ENCODE data around the gene MYO1G. TPM values are rescaled to one million over a fixed set of nuclear protein-coding genes. Genes with fewer than 3 reads are reported as not detected.

MYO1G gene
- total and polyA plus RNA-seq, 9 of the 15 experiments (the other 6 are each of a cell fraction or from before 2014, with no cell fraction given): 0.03 to 0.62 (median 0.13) TPM; not detected in 1

DNA sequence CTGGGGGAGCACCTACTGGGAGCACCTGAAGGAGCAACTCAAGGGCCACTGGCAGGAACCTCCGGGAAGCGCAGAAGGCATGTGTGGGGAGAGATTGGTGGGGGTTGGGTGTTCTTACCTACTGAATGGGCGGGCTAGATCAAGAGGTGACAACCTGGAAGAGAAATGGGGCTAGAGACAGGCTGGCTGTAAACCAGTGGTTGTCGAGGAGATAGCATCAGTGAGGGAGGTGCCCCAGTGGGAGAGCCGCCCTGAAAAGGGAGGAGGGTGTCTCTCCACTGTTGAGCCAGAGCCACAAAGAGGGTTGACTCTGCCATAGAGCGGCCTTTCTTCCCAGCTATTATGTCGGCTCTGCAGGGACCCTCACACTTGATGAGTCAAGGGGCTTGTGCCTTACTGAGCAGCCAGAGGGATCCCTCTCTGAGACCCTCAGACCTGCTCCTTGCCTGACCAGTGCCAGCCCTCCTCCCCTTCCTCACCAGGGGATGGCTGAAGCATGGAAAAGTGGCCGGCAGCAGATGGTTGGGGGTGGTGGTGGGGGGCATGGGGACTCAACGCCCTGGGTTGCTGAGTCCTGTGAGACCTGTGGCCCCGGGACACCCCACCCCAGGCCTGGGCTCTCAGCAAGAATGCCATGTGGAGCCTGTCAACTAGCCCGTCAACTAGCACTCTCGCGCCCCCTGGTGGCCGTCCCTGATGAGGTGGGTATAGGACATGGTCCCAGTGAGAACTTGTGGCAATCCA, 57.0 kb downstream of the MYO1G start (continued):
- TF ChIP-seq POLR2B (IDR thresholded peaks at IDR 0.05; ENCODE audit: low read depth, partially characterized antibody) (no peak), ZNF174 (CRISPR knock-in tag; IDR thresholded peaks at IDR 0.05) (no peak), FOXK1 (CRISPR knock-in tag; IDR thresholded peaks at IDR 0.05; ENCODE audit: borderline replicate concordance) (no peak), MCM3 (IDR thresholded peaks at IDR 0.05) (no peak), EP400 (IDR thresholded peaks at IDR 0.05) (peak; percentile 52), ZNF23 (CRISPR knock-in tag; IDR thresholded peaks at IDR 0.05) (no peak), ZNF239 (CRISPR knock-in tag; IDR thresholded peaks at IDR 0.05) (no peak), POLR2G (IDR thresholded peaks at IDR 0.05; ENCODE audit: low read depth, low read length) (peak; percentile 58), ZNF263 (CRISPR knock-in tag; IDR thresholded peaks at IDR 0.05; ENCODE audit: borderline replicate concordance) (peak; percentile 99), ZNF668 (CRISPR knock-in tag; IDR thresholded peaks at IDR 0.05) (no peak), SRF (CRISPR knock-in tag; IDR thresholded peaks at IDR 0.05) (0 out of 4 replicates have a peak, but pooled peaks of 1 of the 2 experiments have one; percentile 24), SIN3A (IDR thresholded peaks at IDR 0.05; ENCODE audit: borderline replicate concordance in 2 of 2, control insufficient read depth in 1 of 2, low read depth in 2 of 2, low read length in 2 of 2) (peak in 1 of 2 experiments; percentile 53; a peak in 1 of 4 replicates), SMARCB1 (IDR thresholded peaks at IDR 0.05; ENCODE audit: insufficient read length, low read depth) (no peak), POLR3A (IDR thresholded peaks at IDR 0.05; ENCODE audit: borderline replicate concordance, extremely low read depth, insufficient read depth, insufficient read length) (no peak), NR2C1 (IDR thresholded peaks at IDR 0.05) (peak; percentile 40; the same call in 1 of the 2 replicates), NR2C1 (tag; IDR thresholded peaks at IDR 0.05) (no peak), ADNP (tag; IDR thresholded peaks at IDR 0.05) (0 out of 2 replicates have a peak, but pooled peaks have one; percentile 18), TBP (optimal IDR thresholded peaks at IDR 0.05; ENCODE audit: low read depth, low read length) (peak; percentile 30)
- TF ChIP-seq, protein P1, sequence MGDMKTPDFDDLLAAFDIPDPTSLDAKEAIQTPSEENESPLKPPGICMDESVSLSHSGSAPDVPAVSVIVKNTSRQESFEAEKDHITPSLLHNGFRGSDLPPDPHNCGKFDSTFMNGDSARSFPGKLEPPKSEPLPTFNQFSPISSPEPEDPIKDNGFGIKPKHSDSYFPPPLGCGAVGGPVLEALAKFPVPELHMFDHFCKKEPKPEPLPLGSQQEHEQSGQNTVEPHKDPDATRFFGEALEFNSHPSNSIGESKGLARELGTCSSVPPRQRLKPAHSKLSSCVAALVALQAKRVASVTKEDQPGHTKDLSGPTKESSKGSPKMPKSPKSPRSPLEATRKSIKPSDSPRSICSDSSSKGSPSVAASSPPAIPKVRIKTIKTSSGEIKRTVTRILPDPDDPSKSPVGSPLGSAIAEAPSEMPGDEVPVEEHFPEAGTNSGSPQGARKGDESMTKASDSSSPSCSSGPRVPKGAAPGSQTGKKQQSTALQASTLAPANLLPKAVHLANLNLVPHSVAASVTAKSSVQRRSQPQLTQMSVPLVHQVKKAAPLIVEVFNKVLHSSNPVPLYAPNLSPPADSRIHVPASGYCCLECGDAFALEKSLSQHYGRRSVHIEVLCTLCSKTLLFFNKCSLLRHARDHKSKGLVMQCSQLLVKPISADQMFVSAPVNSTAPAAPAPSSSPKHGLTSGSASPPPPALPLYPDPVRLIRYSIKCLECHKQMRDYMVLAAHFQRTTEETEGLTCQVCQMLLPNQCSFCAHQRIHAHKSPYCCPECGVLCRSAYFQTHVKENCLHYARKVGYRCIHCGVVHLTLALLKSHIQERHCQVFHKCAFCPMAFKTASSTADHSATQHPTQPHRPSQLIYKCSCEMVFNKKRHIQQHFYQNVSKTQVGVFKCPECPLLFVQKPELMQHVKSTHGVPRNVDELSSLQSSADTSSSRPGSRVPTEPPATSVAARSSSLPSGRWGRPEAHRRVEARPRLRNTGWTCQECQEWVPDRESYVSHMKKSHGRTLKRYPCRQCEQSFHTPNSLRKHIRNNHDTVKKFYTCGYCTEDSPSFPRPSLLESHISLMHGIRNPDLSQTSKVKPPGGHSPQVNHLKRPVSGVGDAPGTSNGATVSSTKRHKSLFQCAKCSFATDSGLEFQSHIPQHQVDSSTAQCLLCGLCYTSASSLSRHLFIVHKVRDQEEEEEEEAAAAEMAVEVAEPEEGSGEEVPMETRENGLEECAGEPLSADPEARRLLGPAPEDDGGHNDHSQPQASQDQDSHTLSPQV (IDR thresholded peaks at IDR 0.05): 0 out of 2 replicates have a peak, but pooled peaks have one; percentile 36
- TF ChIP-seq, protein P2, sequence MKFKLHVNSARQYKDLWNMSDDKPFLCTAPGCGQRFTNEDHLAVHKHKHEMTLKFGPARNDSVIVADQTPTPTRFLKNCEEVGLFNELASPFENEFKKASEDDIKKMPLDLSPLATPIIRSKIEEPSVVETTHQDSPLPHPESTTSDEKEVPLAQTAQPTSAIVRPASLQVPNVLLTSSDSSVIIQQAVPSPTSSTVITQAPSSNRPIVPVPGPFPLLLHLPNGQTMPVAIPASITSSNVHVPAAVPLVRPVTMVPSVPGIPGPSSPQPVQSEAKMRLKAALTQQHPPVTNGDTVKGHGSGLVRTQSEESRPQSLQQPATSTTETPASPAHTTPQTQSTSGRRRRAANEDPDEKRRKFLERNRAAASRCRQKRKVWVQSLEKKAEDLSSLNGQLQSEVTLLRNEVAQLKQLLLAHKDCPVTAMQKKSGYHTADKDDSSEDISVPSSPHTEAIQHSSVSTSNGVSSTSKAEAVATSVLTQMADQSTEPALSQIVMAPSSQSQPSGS (CRISPR knock-in tag; IDR thresholded peaks at IDR 0.05): no peak
- TF ChIP-seq, protein P3, sequence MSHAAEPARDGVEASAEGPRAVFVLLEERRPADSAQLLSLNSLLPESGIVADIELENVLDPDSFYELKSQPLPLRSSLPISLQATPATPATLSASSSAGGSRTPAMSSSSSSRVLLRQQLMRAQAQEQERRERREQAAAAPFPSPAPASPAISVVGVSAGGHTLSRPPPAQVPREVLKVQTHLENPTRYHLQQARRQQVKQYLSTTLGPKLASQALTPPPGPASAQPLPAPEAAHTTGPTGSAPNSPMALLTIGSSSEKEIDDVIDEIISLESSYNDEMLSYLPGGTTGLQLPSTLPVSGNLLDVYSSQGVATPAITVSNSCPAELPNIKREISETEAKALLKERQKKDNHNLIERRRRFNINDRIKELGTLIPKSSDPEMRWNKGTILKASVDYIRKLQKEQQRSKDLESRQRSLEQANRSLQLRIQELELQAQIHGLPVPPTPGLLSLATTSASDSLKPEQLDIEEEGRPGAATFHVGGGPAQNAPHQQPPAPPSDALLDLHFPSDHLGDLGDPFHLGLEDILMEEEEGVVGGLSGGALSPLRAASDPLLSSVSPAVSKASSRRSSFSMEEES (CRISPR knock-in tag; IDR thresholded peaks at IDR 0.05): no peak
